ENCODE results near the gene TMEM129.

GRCh38 chr4:1686440-1687036 is 34.6 kb downstream of the TMEM129 start:
- TF ChIP-seq, protein P1, sequence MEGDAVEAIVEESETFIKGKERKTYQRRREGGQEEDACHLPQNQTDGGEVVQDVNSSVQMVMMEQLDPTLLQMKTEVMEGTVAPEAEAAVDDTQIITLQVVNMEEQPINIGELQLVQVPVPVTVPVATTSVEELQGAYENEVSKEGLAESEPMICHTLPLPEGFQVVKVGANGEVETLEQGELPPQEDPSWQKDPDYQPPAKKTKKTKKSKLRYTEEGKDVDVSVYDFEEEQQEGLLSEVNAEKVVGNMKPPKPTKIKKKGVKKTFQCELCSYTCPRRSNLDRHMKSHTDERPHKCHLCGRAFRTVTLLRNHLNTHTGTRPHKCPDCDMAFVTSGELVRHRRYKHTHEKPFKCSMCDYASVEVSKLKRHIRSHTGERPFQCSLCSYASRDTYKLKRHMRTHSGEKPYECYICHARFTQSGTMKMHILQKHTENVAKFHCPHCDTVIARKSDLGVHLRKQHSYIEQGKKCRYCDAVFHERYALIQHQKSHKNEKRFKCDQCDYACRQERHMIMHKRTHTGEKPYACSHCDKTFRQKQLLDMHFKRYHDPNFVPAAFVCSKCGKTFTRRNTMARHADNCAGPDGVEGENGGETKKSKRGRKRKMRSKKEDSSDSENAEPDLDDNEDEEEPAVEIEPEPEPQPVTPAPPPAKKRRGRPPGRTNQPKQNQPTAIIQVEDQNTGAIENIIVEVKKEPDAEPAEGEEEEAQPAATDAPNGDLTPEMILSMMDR (conservative IDR thresholded peaks at IDR 0.05; ENCODE audit: low read length): no peak
- TF ChIP-seq EZH2phosphoT487 (IDR thresholded peaks at IDR 0.05; ENCODE audit: borderline replicate concordance, low read depth, low read length): no peak

Measured in OCI-LY7 (cell line).